Middle frontal gyrus (tissue), 1 donor: ENCODE measurements around the gene GPANK1.

Experiments used
- DNase-seq: peaks from one replicate; pipeline ENCODE4 v3.0.0-alpha.2; 2015; ENCODE audit warnings: low spot score; ENCODE audit errors: extremely low spot score

Gene GPANK1

GRCh38 chr6:31621320-31621939 is 43.4 kb downstream of the GPANK1 start:
- no peak for DNase-seq

GRCh38 chr6:31620586-31621319 is 44.0 kb downstream of the GPANK1 start, which contains the start of gene PRRC2A:
TSS of gene PRRC2A (plus strand) at chr6:31620715. CDS start at chr6:31622790, 2,075 bp downstream.
- peak; percentile 26 for DNase-seq

DNA sequence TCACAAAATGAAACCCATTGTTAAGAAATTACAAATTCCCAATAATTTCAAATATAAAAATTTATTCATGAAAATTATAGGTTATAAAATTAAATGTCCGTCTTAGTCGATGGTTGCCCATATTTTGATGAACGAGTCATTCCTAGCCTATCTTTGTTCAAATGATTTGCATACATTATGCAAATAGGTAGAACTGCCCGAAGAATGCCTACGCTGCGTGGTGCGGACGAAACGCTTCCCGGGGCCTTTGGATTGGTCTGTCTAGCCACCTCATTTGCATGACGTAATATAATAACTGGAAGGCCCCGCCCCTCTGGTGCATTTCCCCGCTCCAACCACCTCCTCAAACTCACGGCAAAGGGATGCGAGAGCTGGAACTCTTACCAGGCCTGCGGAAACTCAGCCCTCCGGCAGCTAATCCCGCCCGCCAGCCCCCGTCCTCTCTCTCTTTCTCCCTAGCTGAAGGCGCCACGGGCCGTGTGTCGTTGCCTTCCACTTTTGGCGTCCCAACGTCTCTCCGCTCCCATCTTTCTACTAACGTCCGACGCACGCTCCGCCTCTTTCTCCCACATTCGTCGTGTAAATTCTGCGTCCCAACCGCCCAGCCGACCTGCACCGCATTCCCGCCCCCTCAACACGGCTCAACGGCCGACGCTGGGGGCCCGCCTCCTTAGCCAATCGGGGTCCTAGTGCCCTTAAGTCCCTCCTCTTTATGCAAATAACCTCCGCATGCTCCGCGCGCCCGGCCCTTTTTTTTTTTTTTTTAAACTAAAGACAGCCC is 44.8 kb downstream of the GPANK1 start:
- DNase-seq = peak; percentile 97

DNA sequence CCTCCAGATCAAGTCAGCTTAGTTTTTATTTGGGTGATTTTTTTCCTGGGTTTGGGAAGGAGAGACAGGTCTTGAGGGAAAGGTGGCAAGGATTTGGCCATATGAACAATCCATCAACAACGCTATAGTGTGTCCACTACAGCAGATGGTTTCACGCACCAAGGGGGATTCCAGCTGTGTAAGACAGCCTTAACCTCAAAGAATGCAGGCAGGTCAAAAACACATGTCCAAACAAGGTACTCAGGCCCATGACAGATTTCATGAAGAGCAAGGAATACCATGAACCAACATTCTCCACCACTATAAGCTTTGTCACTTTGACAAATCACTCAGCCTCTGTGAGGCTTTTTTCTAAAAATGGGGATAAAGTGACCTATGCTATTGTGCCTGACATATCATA is 47.8 kb downstream of the GPANK1 start:
- DNase-seq = no peak

DNA sequence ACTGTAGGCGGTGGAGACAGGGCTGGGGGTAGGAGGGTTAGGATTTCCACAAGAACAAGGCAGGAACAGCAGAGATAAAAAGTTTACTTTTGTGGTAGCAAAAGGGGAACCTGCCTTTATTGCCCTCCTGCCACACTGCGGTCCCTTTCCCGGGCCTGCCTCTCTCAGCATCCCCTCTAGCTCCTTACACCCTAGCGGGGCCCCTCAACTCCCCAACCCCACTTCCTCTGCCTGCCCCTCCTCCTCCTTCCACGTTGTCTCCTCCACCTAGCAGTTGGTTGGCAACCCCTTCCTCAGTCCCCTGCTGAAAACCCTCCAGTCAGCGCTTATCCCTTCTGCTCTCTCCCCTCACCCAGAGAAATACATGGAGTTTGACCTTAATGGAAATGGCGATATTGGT is 49.0 kb downstream of the GPANK1 start:
- no peak for DNase-seq

DNA sequence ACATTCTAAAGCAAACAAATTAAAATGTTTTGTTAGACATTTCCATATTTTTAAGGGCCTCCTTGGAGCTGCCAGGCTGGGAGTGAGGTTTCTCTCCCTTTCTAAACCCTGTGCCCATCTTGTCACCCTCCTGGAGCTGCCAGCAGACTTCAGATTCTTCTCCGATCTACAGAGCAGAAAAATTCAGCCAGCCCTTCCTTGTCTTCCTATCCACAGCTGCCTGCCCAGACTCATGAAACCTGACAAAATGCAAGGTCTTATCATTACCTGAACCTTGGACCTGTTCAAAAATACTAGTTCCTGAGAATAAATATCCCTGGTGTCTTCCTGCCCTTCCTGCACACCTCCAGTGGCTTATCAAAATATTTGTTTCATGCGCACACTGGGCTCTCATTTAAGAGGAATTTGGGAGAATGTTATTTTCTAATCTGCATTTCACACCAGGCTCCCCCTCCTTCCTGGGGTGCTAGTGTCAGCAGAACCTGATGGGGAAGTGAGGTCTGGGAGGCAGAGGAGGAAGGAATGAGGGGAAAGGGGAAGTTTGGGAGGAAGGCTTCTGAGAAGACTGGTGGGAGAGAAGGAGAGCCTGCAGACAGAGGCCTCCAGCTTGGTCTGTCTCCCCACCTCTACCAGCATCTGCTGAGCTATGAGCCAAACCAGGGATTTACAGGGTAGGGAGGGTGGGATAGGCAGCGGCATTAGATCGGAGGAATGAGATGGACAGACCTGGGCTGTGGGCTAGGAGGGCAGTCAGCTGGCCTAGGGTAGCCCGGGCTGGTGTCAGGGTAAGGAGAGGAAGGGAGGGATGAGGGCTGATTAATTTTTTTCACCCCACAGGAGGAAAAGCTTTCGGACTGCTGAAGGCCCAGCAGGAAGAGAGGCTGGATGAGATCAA is 49.9 kb downstream of the GPANK1 start, which contains the start of gene AIF1:
TSS of gene AIF1 (plus strand) at position 551 of the 895 bp plus-strand sequence. CDS start at position 647, 96 bp downstream.
- DNase-seq = no peak

DNA sequence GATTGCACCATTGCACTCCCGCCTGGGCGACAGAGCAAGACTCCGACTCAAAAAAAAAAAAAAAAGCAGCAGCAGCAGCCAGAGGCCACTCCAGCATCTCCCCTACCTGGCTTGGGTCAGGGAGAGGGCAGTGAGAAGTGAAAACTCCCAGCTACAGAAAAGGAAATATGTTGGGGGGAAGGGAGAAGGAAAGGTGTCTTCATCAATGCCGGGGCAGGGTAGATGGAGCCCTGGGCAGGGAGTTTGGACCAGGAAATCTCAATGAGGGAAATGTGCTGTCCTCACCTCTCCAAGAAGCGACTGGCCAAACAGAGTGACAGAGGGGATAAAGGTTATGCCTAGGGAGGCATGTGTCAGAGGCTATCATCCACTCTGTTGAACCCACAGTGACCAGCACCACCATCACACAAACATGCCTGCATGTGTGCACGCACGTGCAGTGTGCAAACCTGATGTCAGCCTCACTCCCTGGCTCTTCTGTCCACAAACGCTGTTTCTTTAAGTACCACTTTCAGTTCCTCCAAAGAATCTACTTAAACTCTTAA is 50.6 kb downstream of the GPANK1 start:
- DNase-seq = no peak
